Hematopoietic multipotent progenitor cell treated with erythropoietin and hydrocortisone succinate and interleukin-3 and kit ligand, for 17 days (in vitro differentiated cells): ENCODE measurements around the gene DYNC1H1.
"Not testable (repeated sequence)": the region's sequence is repeated elsewhere in the genome, so short reads cannot be mapped to it uniquely, and the experiment has no call there.

Experiments
- DNase-seq: peaks from one replicate; pipeline ENCODE4 v3.0.0-alpha.2; 2015; ENCODE audit warnings: low spot score

Gene DYNC1H1

GRCh38 chr14:101963656-101964296 is 597 bp upstream of the DYNC1H1 start:
- DNase-seq = no peak

DNA sequence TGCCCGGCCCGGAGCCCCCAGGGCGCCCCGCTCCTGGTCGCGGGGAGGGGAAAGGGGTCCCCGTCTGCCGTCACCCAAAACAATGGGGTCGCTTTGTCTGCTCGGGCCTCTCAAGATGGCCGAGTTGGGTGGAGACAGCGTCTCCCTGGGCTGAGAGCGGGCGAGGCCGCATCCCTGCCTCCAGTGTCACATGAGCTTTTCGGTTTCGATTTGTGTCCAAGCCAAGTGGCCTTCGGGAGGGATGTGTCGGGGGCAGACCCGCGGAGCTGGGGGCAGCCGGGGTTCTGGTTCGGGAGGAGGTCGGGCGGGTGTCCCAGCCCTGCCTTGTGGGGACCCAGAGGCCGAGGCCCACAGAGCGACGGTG is 790 bp downstream of the DYNC1H1 start:
- DNase-seq = peak; percentile 79

GRCh38 chr14:101965770-101966722 is 1.7 kb downstream of the DYNC1H1 start:
- DNase-seq = peak; percentile 35

GRCh38 chr14:101966742-101967141 is 2.4 kb downstream of the DYNC1H1 start:
- DNase-seq = peak; percentile 31

DNA sequence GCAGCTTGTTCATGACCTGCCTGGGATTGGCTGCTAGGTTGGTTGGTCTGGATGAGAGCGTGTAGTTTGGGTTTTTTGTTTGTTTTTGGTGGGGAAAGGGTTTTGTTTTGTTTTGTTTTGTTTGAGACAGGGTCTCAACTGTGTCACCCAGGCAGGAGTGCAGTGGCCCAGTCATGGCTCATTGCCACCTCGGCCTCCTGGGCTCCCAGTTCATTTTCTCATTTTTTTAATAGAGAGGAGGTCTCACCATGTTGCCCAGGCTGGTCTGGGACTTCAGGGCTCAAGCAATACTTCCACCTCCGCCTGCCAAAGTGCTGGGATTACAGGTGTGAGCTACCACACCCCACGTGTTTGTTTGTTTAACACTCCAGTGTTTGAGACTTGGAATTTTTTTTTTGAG is 3.8 kb downstream of the DYNC1H1 start:
- DNase-seq = no peak

DNA sequence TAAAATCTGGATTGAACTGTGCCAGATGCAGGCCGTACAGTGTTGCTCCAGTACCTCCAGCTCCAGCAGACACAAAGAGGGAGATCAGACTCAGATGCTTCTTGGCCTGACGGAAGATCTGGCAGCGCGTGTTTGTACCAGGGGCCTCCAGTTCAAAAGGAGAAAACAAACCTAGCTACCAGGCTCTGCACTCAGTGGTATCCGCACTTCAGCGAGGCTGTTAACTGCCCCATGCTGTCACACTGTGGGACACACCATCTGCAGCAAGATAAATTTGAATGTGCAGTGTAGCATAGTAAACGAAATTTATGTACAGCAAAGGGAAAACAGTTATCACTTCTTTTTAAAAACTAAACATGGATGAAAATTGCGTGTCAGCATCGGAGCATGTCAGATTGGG is 5.1 kb downstream of the DYNC1H1 start:
- no peak for DNase-seq

- no peak for DNase-seq
Observed at GRCh38 chr14:101970830-101971400, 6.5 kb downstream of the DYNC1H1 start.

- DNase-seq = not testable (repeated sequence)
Observed at GRCh38 chr14:101971458-101971857, 7.1 kb downstream of the DYNC1H1 start.

DNA sequence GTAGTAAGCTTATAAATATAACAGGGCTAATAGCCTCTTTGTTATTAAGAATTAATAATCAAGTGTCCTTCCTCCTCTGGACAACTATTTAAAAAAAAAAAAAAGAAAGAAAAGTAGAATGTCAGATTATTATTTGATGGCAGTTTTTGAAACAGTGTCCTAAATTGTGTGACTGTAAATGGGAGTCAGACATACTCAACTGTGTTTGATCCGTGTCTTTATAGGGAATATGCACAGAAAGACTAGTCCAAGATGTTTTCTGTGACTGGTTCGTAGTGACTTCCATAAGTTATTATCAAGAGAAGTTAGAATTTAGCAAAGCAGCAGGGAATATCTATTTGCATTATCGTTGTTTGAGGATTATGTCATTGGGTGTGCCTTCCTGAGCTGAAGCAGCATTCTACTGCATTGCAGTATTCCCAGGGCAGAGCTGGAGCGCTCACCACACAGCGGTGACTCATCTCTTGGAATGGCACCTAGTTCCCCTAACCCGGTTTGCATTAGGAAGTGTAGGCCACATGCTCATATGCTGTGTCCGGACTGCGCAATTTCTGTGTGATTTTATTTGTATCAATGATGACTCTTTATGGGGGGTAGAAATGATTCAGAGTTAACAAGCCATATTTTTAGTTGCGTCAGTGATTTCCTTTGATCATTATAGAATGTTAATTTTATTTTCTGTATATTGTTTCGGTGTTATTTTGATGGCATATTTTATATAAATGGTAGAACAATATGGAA is 7.9 kb downstream of the DYNC1H1 start:
- DNase-seq = no peak

- DNase-seq = no peak
Observed at GRCh38 chr14:101973356-101973755, 9.0 kb downstream of the DYNC1H1 start.

GRCh38 chr14:101975231-101975630 is 10.9 kb downstream of the DYNC1H1 start:
- no peak for DNase-seq

DNA sequence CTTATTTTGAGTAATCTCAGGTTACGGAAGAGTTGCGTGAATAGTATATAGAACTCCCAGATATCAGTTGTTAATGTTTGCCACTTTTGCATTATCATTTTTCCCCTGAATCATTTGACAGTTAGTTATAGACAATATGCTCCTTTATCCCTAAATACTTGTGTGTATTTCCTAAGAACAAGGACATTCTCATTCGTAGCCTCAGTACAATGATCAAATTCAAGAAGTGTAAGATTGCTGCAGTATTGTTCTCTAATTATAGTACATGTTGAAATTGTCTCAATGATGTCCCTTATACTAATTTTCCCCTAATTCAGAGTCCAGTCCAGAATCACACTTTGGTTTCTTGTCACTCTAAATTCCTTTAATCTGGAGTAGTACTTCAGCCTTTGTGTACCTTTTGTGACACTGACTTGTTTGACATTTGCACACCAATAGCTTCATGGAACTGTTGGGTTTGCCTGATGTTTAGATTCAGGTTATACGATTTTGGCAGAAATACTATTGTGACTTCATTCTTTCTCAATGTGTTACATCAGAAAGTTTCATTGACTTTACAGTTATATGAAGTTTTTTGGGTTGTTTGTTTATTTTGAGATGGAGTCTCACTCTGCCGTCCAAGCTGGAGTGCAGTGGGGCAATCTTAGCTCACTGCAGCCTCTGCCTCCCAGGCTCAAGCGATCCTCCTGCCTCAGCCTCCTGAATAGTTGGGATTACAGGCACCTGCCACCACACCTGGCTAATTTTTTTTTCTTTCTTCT is 13.1 kb downstream of the DYNC1H1 start:
- no peak for DNase-seq

GRCh38 chr14:101979666-101980065 is 15.3 kb downstream of the DYNC1H1 start:
- DNase-seq = no peak

GRCh38 chr14:101980251-101980650 is 15.9 kb downstream of the DYNC1H1 start:
- DNase-seq = no peak

GRCh38 chr14:101980700-101981099 is 16.3 kb downstream of the DYNC1H1 start:
- no peak for DNase-seq

DNA sequence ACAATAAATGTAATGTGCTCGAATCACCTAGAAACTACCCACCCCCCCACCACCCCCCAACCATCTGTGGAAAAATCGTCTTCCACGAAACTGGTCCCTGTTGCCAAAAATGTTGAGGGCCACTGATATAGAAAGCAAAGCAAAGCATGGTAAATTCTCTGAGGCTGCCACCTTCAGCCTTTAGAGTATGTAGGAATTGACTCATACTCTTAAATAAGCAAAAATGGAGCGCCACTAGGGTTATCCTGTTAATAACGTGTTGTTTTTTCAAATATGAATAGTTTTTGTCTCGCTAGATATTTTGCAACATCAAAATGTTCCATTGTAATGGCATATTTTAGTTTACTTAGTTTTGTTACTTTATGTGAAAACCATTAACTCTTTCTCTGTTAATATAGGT is 18.2 kb downstream of the DYNC1H1 start:
- no peak for DNase-seq

GRCh38 chr14:101984831-101985230 is 20.5 kb downstream of the DYNC1H1 start:
- not testable (repeated sequence) for DNase-seq

DNA sequence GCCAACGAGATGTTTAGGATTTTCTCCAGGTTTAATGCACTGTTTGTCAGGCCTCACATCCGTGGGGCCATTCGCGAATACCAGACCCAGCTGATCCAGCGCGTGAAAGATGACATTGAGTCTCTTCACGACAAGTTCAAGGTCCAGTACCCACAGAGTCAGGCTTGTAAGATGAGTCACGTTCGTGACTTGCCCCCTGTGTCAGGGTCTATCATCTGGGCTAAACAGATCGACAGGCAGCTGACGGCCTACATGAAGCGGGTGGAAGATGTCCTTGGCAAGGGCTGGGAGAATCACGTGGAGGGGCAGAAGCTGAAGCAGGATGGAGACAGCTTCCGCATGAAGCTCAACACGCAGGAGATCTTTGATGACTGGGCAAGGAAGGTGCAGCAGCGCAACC is 21.6 kb downstream of the DYNC1H1 start:
- no peak for DNase-seq

DNA sequence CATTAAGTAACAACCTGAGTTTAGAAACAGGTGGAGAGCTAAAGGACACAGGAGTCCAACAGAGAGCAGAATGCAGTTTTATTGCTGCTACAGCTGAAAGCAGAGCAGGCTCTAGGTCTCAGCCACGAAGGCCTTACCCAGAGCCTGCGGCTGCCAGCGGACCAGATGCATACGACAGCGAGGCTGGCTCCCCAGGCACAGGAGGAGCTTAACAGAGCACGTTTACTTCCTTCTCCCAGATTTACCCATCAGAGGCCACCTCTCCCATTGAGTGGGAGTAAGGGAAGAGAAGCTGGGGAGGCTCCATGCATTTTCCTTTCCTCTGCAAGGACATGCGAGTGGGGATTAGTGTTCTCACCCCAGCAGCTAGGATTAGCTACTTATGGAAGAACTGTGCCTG is 22.6 kb downstream of the DYNC1H1 start:
- no peak for DNase-seq

GRCh38 chr14:101988377-101988776 is 24.0 kb downstream of the DYNC1H1 start:
- no peak for DNase-seq

DNA sequence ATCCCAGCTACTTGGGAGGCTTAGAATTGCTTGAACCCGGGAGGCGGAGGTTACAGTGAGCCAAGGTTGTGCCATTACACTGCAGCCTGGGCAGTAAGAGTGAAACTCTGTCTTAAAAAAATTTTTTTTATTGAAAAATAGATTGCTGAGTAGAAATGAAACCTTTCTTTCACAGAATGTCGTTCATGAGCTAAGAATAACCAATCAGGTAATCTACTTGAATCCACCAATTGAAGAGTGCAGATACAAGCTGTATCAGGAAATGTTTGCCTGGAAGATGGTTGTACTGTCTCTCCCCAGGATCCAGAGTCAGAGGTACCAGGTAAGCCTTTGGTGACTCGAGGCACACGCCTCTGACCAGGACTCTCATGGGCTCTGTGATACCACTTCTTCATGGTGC is 27.0 kb downstream of the DYNC1H1 start:
- no peak for DNase-seq

GRCh38 chr14:101992708-101993107 is 28.3 kb downstream of the DYNC1H1 start:
- DNase-seq = no peak
